Left colon (tissue), 2 donors: ENCODE measurements around the gene MYCBPAP. TPM values are rescaled to one million over a fixed set of nuclear protein-coding genes. Genes with fewer than 3 reads are reported as not detected.

Experiments
- ATAC-seq: fragments of 200-7000 bp; cut with Tn5 transposase; one replicate; pipeline ENCODE4 v1.9.1; 2020; ENCODE audit warnings: mild to moderate bottlenecking, moderate library complexity
- DNase-seq, 2 donors: peaks; one replicate each; pipeline ENCODE4 v3.0.0-alpha.2; 2020
- intact Hi-C, 2 donors: fragments of 100-400 bp; cut with DNase I in 1 of 2; cut with micrococcal nuclease in 1 of 2; formaldehyde crosslinking; loops; one replicate each; pipeline versions ENCODE4 v1.11.2 to v1.14.0; 2022; cut with DNase I, micrococcal nuclease
- total RNA-seq, 2 donors: library from RNA; stranded (reverse); fragmentation: NEBNext Ultra II Directional; extraction: Animal tissue kit (Norgen Biotek cat#: 25700); gene quantifications; one replicate each; pipeline ENCODE4 v1.2.1, GENCODE V29; 2021
- donor health status: DM: no; HTN: no; CAD: no.
- donor health status: DM: yes; HTN: yes; CAD: no.

MYCBPAP gene
- total RNA-seq, 2 donors from 2014 or later = 2.1 to 2.8 TPM

DNA sequence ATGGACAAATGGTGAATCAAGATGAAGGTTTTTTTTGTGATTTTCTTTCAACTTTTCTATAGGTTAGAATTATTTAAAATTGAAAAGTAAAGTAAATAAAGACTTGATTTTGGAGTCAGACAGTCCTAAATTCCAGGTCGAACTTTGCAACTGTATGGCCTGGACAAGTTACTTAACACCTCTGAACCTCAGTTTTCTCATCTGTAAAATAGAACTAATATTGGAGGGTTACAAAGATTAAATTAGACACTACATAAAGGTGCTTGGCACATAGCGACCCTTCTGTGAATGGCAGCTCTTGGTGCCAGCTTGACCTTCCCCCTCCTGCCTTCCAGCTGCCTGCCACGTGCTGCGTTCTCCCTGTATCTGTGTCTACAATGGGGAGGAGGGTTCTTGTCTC lies 26.6 kb upstream of the MYCBPAP start:
- ATAC-seq (no peak), DNase-seq (no peak)
- intact Hi-C loops = loop anchor here in 1 of 2 donors (10.0 kb wide), 1 partner anchor 153 kb away; the partner anchor contains the start of gene ABCC3

DNA sequence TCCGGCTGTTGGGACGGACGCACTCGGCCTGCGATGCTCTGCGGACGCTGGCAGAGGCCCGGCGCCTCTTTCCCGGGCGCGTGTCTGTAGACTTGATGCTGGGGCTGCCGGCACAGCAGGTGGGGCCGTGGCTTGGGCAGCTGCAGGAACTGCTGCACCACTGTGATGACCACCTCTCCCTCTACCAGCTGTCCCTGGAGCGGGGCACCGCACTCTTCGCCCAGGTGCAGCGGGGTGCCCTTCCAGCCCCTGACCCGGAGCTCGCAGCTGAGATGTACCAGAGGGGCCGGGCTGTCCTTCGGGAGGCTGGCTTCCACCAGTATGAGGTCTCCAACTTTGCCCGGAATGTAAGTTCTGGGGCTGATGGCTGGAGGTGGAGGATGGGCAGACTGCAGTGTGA lies 26.1 kb upstream of the MYCBPAP start:
- ATAC-seq (no peak), DNase-seq (peak in 1 of 2 donors; percentile 32)
- intact Hi-C loops = loop anchor here in 1 of 2 donors (10.0 kb wide), 1 partner anchor 153 kb away; the partner anchor contains the start of gene ABCC3

DNA sequence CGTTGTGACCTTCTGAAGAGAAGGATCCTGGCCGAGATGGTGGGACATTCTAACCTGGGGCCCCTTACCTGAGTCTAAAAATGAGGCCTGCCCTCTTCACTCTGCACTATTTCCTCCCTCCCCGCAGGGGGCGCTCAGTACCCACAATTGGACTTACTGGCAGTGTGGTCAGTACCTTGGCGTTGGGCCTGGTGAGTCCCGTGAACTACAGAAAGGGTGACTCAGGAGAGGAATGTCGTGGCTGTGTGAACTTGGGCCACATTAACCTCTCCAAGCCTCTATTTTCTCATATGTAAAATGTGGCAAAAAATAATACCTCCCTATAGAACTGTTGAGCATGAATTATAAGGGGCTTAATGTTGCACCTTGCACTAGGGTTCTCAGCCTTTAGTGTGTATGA lies 25.7 kb upstream of the MYCBPAP start:
- peak; percentile 91 to 95 for DNase-seq
- intact Hi-C loops = loop anchor here in 1 of 2 donors (10.0 kb wide), 1 partner anchor 152 kb away; the partner anchor contains the start of gene ABCC3
- ATAC-seq = peak; percentile 49

DNA sequence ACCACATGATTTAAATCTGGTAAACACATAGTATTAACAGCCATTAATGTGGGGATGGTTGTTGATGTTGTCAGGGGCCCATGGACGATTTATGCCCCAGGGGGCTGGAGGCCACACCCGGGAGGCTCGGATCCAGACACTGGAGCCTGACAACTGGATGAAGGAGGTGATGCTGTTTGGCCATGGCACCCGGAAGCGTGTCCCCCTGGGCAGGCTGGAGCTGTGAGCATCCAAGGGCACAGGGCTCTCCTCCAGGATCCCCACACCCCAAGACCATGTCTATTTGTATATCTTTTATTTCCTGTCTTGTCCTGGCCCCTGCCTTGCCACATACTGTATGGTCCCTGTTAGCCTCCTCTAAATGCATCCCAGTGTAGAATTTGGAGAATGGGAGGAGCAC lies 25.0 kb upstream of the MYCBPAP start:
- intact Hi-C loops = loop anchor here in 1 of 2 donors (10.0 kb wide), 1 partner anchor 152 kb away; the partner anchor contains the start of gene ABCC3
- DNase-seq = peak in 1 of 2 donors; percentile 20
- no peak for ATAC-seq

DNA sequence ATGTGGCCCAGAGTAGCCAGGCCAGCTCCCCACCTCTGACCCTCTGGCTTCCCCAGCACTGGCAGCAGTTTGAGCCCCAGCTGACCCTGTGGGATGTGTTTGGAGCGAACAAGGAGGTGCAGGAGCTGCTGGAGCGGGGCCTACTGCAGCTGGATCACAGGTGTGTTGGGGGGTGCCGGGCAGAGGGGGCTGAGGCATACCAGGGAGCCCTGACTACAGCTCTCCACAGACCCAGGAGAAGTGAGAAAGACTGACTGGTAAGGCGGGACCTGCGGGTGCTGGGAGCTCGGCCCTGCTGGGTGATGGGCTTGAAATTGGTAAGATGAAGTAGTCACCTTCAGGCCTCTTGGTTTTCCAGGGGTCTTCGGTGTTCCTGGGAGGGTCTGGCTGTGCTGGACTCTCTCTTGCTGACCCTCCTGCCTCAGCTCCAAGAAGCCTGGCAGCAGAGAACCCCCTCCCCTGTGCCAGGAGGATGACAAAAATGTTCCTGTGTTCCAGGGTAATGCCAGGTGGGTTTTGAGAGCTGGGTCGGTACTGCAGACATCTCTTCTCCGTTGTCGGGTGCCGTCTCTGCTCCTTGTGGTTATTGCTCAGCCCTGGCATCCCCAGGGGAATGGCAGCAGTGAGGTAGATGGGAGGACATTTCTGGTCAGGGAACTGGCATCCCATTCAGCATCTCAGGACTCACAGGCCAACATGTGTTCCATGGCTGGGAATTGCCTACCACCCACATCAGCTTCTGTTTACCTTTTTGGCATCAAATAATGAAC lies 23.7 kb upstream of the MYCBPAP start:
- ATAC-seq (no peak), DNase-seq (peak in 1 of 2 donors; percentile 23)
- intact Hi-C loops = loop anchor here in 1 of 2 donors (10.0 kb wide), 1 partner anchor 150 kb away; the partner anchor contains the start of gene ABCC3

DNA sequence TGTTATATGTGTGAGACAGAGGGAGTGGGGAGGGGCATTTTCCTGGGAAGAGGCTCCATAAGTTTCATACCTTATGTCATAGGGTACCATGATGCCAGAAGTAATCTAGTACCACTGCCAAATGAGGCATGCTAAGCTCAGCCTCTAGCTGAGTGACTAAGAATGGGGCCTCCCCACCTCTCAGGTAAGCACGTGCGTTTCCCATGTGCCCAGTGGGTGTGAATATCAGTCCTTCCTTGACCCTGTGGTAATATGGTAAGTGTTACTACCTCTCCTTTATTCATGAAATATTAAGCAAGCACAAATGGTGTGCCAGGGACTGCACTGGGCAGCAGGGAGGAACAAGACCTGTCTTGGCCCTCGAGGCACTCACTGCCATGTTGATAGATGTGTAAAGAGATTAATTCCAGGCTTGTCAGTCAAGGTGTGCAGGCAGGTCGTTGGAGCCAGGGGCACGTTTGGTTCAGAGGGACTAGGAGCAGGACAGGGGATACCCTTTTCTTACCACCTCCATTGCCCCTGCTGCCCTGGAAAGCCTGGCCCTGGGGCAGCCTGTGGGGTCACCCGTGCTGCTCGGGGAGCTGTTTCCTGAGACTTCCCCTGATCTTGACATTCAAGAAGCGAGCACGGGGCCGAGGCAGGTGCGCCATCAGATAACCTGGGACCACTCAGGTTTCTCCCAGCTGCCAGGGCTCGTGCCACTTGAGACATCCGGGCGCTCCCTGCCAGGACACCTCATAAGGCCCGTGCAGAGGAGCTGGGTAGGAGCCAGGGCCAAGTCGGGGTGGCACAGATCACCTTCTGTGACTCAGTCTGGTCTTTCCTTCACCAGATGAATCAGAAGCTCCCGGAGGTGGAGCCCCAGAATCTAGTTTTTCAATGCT lies 20.8 kb upstream of the MYCBPAP start:
- peak in 1 of 2 donors; percentile 15 for DNase-seq
- intact Hi-C loops = loop anchor here in 1 of 2 donors (10.0 kb wide), 1 partner anchor 147 kb away; the partner anchor contains the start of gene ABCC3

DNA sequence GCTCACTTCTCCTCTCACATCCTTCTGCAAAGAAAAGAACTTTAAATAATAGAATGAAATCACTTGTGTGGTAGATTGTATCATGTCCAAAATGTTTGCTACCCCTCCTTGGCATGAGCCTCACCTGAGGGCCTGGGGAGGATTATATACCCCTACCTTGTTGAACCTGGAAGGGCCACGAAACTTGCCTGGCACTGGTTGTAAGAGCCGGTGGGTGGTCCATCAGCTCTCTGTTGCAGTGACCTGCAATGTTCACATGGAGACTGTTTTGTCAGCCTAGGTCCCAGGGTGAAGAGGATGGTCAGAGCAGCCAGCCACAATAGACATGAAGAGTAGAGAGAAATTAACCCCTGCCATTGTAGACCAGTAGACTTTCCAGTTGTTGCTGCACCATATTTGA lies 19.4 kb upstream of the MYCBPAP start:
- ATAC-seq (no peak), DNase-seq (peak in 1 of 2 donors; percentile 7)
- intact Hi-C loops = loop anchor here in 1 of 2 donors (10.0 kb wide), 1 partner anchor 146 kb away; the partner anchor contains the start of gene ABCC3

More for the DNA sequence above, 20.8 kb upstream of the MYCBPAP start:
- ATAC-seq = no peak

DNA sequence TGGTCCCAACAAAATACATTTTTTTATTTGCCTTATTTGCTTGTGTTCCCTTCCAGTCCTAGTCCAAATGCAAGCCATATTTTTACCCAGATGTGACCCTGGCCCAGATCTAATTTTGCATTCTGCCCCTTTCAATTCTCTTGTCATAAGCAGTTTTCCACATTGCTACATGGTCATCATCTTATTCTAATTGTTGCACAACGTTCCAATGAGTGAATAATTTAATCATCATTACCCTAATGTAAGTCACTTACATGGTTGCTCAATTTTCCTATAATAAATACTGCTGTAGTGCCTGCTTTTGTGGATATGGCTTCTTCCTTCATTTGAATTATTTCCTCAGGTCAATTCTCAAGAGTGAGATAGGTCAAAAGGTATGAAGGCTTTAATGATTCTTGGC lies 16.7 kb upstream of the MYCBPAP start:
- ATAC-seq (no peak), DNase-seq (no peak)
- intact Hi-C loops = no loop called here

DNA sequence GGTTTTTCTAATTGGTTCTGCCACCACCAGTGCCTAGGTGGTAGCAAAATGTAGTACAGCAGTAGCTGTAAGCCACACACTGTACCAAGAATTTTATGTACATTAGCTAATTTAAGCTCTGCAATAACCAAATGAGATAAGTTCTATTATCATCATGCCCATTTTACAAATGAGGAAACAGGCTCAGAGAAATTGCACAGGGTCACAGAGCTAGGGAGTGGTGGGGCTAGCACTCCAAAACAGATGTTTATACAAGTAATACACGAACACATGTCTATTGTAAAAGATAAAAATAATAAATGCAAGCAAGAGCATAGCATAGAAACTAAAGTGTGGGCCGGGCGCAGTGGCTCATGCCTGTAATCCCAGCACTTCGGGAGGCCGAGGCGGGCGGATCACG lies 16.0 kb upstream of the MYCBPAP start:
- intact Hi-C loops = no loop called here
- ATAC-seq (no peak), DNase-seq (no peak)

DNA sequence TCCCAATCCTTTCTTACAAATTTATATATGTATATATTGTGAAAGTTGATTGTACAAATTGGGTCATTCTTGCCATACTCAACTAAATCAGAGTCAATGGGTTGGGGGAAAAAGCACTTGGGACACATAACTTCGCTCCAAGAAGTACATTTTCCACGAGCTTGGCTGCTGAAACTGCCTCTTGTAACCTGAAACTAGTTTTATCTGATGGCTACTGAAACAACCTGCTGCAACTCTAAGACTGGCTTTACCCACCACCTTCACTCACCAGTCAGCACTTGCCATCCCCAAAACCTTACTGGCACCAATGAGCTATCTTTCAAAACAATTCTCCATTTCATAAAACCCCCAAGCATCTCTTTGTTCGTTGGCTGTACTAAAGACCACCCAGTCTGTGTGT lies 14.5 kb upstream of the MYCBPAP start:
- ATAC-seq = no peak
- intact Hi-C loops = no loop called here

DNA sequence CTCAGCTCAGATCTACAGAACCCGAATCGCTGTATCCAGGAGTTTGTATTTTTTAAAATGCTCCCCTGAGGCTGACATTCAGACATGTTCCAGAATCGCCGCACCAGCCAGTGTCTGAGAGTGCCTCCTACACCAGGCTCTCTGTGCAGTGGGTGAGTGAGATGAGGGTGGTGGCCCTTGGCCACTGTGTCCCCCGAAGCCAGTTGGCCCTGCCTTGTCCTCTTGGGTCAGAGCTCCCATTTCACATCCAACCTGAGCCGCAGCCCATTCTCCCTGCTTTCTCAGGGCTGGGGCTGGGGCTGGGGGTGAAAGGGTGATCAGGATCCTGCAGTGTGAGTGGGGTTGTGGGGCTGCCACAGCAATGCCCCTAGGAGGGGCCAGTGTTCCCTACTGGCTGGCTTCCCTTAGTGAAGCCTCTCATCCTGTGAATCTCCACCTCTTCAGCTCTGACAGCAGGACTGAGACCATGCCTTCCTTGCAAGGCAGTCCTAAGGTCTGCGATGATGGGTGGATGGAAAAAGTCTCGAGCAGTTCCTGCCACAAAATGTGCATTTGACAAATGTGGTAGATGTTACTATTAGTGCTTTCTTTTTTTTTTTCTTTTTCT lies 12.9 kb upstream of the MYCBPAP start:
- ATAC-seq (no peak), DNase-seq (peak in 1 of 2 donors; percentile 14)
- intact Hi-C loops = no loop called here

More for the DNA sequence above, 14.5 kb upstream of the MYCBPAP start:
- no peak for DNase-seq

DNA sequence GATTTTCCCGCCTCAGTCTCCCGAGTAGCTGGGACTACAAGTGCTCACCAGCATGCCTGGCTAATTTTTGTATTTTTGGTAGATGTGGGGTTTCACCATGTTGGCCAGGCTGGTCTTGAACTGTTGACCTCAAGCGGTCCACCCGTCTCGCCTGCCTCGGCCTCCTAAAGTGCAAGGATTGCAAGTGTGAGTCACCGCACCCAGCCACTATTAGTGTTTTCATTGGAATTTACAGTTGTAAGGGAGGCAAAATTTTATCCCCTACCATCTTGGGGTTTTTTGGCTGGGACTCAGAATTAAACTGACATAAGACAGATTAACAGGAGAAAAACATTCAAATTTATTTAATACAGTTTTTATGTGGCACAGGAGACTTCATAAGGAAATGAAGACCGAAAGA lies 12.3 kb upstream of the MYCBPAP start:
- DNase-seq (peak in 1 of 2 donors; percentile 10), ATAC-seq (no peak)
- intact Hi-C loops = no loop called here

DNA sequence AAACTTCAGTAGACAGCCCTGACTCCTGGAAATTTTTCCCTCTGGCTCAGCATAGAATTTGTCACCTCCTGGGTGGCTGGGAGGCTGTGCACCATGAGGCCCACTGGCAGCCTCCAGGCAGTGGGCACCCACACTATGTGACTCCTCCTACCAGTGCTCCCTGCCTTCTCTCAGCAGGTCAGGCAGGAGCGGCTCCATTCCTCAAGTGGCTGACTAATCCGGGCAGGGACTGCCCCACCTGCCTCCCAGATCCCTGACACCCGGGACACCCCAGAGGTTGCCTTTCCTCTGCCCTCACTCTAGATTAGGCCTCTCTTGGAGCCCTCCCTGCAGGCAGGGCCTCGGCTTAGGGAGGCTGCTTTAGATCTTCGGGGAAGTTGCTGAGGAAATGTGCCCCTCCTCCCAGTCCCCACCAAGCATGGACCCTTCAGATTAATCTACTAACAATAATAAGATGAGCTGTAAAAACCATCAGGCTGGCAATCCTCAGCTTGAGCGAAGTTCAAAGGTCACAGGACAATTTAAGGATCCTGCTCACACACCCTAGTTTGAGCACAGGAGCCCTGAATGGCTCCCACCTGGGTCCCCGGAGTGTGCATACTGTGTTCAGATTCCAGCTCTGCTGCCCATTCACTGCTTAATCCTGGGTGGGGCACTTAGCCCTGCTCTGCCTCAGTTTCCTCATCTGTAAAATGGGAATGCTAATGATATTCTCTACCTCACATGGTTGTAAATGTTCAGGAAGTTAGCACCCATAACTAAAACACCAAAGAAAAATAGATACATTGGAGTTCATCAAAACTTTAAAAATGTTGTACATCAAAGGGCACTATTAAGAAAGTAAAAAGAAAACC lies 10.0 kb upstream of the MYCBPAP start:
- ATAC-seq (peak; percentile 89), DNase-seq (no peak)
- intact Hi-C loops = no loop called here

DNA sequence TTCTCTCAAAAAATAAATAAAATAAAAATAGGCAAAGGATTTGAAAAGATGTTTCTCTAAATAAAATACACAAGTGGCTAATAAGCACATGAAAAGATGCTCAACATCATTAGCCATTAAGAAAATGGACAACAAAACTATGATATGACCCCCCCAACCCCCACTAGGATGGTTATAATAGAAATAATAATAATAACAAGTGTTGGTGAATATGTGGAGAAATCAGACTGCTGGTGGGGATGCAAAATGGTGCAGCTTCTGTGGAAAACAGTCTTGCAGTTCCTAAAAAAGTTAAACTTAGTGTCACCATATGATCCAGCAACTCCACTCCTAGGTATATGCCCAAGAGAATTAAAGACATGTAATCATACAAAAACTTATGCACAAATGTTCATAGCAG lies 9.0 kb upstream of the MYCBPAP start:
- no peak for DNase-seq
- intact Hi-C loops = no loop called here
- no peak for ATAC-seq

DNA sequence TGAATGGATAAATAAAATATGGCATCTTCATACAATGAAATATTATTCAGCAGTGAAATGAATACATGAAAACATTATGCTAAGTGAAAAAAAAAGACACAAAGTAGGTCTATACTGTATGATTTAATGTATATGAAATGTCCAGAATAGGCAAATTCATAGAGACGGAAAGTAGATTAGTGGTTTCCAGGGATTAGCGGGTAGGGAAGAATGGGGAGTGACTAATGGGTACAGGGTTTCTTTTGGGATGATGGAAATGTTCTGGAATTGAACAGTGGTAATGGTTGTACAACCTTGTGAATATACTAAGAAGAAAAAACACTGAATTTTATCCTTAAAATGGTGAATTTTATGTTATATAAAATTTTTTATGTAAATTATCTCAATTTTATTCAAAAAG lies 8.5 kb upstream of the MYCBPAP start:
- ATAC-seq (no peak), DNase-seq (no peak)
- intact Hi-C loops = no loop called here

DNA sequence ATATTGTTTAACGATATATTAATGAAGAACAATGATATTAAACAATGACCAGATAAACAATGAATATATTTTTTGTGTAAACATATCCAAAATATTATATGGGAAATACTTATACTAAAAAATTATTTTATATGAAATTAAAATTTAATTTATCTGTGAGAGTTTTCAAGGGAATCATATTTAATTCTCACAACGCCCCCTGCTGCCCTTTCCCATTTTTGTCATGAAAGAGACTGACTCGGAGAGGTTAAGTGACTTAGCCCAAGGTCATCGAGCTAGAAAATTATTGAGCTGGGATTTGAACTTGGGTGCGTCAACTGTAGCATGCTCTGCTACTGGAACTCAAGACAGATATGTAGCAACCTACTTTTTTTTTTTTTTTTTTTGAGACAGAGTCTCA lies 7.2 kb upstream of the MYCBPAP start:
- ATAC-seq (no peak), DNase-seq (peak in 1 of 2 donors; percentile 66)
- intact Hi-C loops = no loop called here

DNA sequence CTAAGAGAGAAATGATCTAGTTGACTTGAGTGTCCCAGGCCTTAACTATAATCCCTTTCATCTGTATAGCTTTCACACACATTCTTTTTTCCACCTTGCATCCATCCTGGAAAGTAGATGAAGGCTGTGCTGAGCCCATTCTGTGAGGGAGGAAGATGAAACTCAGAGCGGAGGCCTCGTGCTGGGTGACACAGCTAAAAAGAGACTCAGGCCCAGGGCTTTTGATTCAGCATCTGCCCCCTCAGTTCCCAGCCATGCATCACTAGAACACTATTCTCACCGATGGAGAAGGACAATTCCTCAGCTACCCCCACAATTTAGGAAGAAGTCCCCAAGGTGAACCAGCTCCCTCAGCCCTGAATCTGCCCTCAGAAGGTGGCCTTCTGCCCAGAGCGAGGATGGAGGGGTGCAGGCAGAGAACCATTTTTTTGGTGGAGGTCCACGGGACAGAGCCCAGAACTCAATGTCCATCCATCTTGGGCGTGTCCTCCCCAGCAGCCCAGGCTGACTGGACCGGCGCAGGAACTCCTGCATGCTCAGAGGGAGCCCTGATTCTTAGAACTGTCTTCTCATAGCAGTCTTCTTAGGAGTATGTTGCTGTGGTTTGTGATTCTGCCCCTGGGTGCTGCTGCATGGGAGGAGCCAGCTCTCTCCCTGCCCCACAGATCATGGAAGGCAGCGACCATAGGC lies 5.8 kb upstream of the MYCBPAP start:
- ATAC-seq = no peak
- no peak for DNase-seq
- intact Hi-C loops = no loop called here
